GM18909 (cell line): ENCODE measurements around the gene GABRA4.
A peak's percentile ranks its signal among the peaks of the same experiment; 100 is the strongest.

Experiments used
- ATAC-seq: cut with Tn5 transposase; IDR thresholded peaks from one replicate; pipeline ENCODE4 v1.9.1; 2021; ENCODE audit warnings: mild to moderate bottlenecking; ENCODE audit not compliant: unreplicated experiment, poor library complexity

GABRA4 gene

DNA sequence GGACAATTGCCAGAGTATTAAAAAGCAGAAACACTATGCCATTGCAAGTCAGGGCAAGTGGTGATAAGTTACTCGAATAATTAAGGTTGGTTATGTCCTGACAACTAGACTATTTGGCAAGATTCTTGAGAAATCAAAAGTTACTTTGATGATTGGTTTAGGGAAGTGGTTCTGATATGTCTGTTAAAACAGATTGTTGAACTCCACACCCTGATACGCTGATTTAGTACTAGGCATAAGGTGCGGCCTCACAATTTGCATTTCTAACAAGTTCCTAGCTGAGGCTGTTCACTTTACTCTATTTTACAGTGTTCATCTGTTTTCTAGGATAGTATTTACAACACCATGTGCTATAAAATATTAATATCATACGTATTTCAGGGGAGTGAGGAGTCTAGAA is 12.5 kb downstream of the GABRA4 start:
- no peak for ATAC-seq

DNA sequence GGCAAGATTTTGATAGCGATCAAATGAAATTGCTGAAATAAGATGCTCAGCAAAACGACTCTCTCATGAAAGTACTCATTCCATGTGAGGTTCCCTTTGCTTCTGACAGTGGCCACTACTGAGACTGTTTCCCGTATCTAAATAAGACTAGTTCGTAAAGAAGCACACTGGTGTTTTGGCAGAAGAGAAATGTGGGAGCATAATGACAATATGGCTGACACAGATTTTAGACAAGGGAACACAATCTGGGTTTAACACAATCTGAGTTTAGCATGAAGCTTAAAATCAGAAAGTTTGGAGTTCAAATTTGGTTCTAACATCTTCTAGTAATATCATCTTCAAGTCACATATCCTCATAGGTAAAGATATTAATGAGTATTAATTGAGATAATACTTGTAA is 13.7 kb downstream of the GABRA4 start:
- ATAC-seq = no peak

DNA sequence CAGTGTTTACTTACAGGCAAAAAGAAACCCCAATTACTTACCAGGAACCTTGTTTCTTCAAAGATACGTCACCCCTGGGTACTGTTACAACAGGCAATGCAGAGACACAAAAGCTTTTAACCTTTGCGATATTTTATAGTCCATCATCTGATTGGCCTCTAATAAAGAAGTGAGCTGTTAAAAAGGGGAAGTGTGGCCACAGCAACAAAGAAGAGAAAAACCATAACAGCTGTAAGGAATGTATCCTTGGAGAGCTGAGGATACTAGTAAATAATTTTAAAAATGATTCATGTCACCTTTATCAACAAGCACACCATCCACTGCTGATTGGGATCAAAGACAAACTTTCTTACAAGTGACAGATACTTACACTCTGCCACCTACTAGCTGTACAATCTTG is 14.1 kb downstream of the GABRA4 start:
- ATAC-seq = no peak

DNA sequence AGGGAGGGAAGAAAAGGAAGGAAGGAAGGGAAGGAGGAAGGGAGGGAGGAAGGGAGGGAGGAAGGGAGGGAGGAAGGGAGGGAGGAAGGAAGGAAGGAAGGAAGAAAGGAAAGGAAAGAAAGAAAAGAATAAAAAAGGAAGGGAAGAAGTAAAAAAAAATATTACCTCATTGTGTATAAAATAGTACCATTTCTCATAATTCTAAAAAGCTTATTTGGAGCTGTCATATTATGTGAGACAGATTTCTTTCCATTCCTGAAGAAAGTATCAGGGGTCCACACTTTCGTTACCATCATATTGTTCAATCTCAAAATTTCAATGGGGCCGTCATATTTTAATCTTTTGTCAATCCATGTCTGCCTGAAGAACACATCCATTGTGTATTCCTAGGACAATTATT is 16.1 kb downstream of the GABRA4 start:
- no peak for ATAC-seq

DNA sequence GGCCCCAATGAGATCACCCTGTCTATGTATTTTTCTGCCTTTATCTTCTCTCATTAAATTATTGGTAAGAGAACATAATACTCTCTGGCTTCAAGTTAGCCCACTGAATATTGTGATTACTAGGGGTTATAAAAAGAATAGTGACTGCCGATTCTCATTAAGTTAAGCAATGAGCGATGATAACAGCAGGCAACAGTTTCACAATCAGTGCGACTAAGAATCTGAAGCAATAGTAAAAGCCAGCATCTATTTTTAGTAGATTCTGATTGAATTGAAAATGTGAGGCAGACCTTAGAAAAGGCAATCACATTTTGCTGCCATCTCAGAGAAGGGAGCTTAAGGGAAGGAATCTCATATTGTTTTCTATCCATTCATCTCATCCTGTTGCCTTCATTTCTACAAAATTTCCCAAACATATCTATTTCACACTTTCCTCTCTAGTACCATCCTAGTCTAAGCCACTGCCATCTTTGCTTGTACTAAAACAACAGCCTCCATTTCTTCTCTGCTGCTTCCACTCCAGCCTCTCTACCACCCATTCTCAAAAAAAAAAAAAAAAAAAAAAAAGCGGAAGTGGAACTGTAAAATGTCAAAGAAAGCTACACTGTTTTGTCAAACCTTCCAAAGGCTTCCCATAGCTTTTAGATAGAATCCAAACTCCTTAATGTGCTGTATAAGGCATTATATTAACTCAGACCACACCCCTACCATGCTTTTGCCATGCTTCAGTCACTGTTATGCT is 17.4 kb downstream of the GABRA4 start:
- ATAC-seq = peak; percentile 64

DNA sequence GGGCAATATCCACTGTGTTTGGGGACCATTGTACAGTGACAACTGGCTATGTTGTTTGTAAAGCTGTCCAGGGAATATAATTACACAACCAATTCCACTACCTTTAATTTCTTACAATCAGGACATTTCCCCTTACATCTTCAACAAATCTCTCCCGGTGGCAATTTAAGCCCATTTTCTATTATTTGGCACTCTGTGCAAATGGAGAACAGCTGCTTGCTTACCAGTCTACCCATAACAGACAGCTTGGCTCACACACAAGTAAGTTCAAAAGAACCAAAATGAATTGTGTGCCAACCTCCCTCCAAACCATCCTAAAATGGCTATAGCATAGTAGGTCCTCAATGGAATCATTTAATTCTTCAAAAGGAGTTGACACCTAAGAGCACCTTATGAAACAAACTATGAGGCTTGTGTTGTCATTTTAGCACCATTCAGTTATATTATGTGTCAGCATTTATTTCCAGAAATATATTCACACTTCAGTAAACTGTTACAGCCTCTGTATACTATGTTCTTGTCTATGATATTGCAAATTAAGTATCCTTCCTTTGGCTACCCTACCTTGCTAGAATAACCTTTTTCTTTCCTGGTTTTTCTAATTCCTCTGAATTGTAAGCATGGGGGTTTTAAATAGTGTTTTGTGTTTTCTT is 18.4 kb downstream of the GABRA4 start:
- no peak for ATAC-seq

DNA sequence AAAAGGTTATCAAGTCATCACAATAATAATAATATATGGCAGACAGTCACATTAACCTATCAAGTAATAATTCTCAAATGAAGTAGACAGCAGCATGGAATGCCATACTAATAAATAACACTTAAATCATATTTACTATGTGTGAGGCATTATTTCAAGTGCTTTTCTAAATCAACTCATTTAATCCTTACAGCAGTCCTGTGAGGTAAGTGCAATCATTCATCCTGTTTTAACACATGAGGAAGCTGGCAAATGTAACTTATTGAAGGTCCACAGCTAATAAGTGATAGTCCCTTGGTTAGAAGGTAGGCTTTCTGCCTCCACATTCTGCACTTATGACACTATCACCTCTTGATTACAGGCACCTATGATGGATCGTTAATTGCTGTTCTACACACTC is 24.5 kb downstream of the GABRA4 start:
- no peak for ATAC-seq

DNA sequence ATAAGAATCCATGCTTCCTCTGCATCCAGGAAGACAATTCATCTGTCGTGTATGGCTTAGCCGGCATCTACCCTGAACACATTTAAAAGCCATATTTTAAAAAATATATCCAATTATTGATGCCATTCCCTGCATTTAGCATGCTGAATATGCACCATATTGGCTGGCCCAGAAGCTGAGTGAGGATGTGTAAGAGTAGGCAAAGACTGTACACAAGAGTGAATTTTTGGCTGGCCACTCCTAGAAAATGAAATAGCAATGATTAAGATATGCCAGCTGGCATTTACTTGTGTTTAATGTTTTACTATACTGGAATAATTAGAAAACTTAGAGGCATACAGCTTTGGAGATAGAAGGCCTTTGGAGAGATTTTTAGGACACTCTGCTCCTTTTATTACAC is 25.8 kb downstream of the GABRA4 start:
- no peak for ATAC-seq

DNA sequence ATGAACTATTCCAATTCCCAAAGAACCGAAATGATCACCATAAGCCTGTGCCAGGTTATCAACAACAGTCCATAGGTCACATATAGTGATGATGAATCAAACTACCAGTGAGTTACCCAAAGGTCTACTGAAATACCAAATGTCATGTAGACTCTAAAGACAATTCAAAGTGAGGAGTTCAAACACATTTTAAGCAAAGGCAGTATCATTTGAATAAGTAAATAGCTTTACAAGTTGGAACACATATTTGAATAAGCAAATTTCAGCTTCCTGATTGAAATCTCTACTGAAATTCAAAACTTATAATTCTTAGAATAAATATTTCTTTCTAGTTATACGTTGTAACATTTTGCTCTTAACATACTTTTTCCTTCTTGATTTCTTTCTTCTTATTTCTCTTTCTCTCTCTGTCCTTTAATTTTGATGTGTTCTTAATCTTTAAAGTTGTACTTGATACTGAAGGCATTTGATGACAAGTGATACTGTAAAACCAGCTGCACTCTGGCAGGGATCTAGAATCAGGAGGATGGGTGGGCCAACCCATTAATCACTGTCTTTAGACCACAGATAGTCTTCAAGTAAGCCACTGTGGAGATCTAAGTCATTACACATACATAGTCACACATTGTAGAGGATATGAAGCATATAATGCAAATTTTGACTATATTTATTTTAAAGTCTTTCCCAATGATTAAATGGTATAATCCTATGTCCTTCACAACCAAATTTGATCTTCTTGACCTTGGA is 34.5 kb downstream of the GABRA4 start:
- ATAC-seq = no peak

DNA sequence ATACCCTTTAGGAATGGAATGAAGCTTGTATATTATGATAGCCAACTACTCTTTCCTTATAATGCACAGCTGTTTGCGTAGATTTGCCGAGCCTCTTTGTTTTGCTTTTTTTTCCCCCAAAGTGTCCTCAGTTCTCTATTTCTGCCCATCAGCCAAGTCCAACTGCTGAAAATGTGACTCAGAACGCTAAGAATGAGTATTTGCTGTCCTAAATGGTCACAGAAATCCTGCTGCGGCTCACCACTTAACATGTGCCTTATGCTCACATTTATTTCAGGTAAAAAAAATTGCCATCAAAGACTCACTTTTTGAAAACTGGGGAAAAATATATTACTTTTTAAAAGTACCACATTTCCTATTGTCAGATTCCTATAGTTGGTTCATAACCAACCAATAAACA is 36.9 kb downstream of the GABRA4 start:
- no peak for ATAC-seq

DNA sequence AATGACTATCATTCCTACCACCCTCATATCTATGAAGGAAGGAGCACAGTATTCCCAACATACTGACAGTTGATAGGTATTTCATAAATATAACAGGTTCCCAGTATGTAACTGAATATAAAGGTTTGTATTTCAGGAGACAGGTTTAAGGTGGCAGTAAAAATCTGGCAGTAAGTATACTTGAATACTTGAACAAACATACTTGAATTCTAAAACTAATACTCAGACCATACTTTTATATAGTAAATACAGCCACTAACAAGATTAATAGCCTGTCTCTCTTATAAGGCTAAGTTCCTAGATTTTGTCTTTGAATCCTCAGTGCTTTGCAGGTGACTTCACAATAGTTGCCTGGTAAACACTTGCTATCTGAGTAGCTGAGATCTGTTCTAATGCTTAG is 37.8 kb downstream of the GABRA4 start:
- ATAC-seq = no peak

DNA sequence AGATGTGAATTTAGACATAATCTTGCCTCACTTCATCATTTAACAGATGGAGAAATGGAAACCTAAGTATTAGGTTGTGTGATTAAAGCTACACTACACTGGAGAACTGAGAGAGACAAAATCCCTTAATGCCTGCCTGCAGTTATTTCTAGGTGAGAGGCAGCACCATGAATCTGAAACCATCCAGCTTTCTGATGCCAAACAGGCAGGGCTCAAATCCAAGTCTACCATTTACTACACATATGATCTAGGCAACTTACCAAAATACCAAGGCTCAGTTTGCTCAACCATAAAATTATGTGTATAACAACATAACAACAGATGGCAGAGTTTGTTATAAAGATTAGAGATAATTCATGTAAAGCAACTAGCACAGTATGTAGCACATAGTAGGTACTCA is 38.7 kb downstream of the GABRA4 start:
- ATAC-seq = no peak

DNA sequence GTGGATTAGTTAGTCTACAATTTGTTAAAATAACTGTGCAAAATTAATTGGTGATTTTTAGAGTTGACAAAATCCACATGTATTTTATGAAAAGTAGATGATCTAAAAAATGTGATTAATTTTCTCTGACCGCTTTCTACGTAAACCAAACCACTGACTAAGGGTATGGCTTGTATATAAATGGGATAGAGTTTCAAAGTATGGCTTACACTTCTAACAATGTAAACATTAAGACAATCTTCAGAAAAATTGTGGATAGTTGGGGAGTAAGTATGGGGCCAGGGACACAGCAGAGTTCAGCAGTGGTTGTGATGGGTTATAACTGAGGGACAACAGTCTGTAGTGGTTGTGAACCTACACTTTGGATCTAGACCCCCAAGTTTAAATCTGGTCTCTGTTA is 39.8 kb downstream of the GABRA4 start:
- no peak for ATAC-seq

DNA sequence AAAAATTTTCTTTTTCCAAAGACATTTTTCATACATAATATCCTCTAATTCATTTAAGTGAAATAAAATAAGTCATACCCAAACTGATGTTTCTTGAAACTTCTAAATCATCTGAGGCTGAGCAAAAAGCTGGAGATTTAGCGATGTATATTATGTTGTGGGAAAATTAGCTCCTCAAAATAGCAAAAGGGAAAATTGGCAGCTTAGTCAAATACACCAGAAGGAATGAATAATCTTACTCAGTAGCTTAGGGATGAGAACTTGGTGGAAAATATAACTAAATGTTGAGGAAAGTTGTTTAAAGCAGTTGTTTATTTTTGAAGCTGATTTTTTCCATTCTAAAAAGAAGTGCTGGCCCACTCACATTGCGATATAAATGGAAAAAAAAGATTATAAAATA is 40.9 kb downstream of the GABRA4 start:
- no peak for ATAC-seq

DNA sequence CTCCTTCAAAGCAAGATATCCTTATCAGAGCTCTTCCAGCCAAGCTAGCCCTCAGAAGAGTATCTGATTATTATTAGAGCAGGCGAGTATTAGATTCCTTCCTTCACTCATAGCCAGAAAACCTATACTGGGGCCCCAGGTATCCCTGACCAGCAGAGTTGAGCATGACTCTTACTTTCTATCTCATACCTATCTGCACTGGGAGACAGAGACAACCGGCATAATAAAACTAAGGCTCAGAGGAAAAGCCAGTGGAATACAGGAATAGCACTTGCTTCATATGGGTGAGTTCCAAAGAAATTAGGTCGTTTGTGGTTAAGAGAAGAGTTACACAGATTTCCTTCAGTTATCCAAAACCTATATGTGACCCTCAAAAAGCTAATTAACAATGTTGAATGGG is 42.6 kb downstream of the GABRA4 start:
- ATAC-seq = no peak

DNA sequence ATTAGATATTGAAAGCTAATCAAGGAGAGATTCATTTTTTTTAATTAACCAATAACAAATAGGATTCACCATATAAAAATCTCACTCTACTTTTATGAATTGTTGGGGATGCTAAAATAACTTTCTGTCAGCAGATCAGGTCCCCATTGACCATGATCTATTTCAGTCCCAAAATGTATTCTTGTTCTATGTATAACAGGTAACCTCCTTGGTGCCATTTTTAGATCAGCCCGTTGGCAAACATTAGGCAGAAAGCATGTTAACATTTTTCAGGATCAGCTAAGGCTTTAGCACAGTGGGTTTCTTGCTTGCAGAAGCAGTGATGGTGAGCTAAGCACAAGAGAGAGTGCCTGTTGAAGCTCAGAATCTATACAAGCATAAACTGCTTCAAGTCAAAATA is 43.6 kb downstream of the GABRA4 start:
- no peak for ATAC-seq

DNA sequence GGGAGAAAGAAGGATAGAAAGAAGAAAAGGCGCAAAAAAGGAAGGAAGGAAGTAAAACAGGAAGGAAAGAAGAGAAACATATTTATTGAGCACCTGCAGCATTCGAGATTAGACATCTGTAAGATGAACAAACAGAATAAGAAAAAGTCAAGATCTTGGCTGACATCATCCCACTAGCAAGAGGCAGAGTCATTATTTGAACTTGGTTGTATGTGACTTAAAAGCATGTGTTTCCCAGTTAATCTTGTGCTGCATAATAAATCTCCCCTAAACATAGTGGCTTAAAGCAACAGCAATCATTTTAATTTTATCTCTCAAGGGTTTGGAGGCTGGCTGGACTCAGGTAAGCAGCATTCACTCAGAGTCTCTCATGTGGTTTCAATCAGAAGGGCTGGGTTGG is 45.8 kb downstream of the GABRA4 start:
- no peak for ATAC-seq

DNA sequence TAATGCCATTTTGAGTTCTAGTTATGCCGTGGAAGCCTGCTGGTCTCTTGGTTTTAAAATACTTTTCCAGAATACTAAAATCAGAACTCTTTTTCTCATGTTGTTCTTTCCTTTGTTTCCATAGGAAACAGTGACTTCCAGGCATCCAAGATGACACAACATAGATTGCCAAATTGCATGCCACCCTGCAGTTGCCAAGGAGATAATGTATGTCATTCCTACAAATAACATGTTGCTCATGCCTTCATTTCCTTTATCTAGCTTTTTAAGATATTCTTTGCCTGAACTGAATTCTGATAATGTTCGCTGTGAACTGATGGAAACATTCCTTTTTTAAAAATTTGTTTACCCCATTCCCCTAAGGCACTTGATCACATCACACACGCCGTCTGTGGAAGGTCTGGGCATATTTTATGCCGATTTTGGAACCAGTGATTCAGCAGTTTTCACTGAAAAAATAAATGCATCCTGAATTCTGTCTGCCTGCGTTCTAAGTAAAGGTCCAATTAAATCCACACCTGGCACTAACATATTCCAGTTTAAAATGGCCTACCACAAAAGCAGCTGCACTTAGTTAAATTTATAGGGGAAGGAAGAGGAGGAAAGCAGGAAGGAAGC is 46.4 kb downstream of the GABRA4 start:
- no peak for ATAC-seq

DNA sequence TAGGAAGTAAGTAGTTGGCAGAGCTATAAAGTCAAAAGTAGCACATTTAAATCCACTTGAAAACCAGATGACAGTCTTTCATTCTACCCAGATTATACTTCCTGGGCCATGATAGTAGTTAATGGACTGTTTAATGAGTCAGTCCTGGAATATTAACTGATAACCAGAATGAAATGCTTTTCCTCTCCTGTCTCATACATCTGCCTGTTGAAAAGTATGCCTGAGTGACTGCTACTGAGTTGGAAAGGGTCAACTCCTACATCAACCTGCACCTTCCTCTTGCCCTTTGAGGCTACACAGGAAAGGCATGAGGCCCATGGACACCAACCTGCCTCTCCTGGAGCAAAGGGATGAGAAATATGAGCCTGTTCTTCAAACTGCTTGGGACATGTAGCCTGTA is 48.3 kb downstream of the GABRA4 start:
- no peak for ATAC-seq

DNA sequence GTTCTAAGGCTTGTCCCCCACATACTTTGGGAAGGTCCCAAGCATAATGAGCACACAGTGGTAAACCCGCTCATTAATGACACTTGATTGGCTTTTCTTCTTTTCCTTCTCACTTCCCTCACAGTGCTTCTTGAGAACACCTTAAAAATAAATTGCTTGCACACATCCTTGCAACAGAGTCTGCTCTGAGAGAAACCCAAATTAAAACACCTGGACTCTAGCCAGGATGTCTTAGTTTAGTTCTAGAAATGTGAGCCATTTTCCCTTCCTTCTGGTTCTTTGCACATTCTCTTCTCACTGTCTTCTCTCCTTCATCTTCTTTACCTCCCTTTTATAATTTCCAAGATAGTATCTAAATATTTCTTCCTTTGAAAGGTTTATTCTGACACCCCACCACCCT is 49.0 kb downstream of the GABRA4 start:
- ATAC-seq = no peak

DNA sequence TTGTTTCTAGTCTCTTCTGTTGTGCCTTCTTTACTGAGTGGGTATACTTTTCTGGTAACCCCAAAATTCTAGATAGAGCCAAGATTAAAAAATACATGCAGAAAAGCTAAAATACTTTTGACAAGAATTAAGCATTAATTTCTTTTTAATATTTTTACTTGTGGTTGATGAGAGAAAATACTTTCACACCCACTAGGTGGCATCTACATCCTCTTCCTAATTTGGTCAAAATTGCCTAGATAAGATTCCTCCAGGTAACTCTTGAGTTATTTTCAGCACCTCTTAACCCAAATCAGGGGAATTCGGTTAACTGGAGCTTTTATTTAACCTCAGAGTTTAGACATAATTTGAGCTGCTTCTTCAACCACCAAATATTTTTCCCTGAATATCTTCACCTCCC is 55.9 kb downstream of the GABRA4 start:
- ATAC-seq = no peak
